ENCODE measurements around the gene TRIM14.

DNA sequence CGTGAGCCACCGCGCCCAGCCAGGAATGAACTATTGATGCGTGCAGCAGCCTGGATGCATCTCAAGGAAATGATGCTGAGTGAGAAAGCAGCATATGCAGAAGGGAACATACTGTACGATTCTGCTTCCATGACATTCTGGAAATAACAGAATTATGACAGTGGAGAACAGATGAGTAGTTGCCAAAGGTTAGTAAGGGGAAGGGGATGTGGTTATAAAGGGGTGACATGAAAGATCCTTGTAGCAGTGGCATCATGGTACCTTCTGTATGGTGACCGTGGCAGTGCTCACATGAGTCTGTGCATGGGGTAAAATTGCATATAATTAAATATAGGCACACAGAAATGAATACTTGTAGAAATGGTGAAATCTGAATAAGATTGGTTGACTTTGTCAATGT lies 49.5 kb downstream of the TRIM14 start:
- TF ChIP-seq POLR2AphosphoS5 (IDR thresholded peaks at IDR 0.05) = no peak
- TF ChIP-seq, protein P1, sequence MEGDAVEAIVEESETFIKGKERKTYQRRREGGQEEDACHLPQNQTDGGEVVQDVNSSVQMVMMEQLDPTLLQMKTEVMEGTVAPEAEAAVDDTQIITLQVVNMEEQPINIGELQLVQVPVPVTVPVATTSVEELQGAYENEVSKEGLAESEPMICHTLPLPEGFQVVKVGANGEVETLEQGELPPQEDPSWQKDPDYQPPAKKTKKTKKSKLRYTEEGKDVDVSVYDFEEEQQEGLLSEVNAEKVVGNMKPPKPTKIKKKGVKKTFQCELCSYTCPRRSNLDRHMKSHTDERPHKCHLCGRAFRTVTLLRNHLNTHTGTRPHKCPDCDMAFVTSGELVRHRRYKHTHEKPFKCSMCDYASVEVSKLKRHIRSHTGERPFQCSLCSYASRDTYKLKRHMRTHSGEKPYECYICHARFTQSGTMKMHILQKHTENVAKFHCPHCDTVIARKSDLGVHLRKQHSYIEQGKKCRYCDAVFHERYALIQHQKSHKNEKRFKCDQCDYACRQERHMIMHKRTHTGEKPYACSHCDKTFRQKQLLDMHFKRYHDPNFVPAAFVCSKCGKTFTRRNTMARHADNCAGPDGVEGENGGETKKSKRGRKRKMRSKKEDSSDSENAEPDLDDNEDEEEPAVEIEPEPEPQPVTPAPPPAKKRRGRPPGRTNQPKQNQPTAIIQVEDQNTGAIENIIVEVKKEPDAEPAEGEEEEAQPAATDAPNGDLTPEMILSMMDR (IDR thresholded peaks at IDR 0.05) = no peak
